Endometrial microvascular endothelial cells (primary cell): Measurements from ENCODE around the gene CD300LF. TPM values are rescaled to one million over a fixed set of nuclear protein-coding genes. Genes with fewer than 3 reads are reported as not detected.

Experiments
- in situ Hi-C: cut with HindIII; loops from 2 replicates; pipeline ENCODE4 v1.10.0; 2017; ENCODE audit warnings: low sequenced_read_pairs, low pct_unique_long_range_greater_than_20kb; ENCODE audit errors: inconsistent ontology term
- total RNA-seq: library from RNA; depleted of rRNA; stranded (reverse); fragments of >200 nt; gene quantifications from one replicate; pipeline ENCODE4 v1.2.3, GENCODE V29; 2015; ENCODE audit errors: inconsistent ontology term

CD300LF gene
- not detected for total RNA-seq

GRCh38 chr17:74712756-74713155 is at the start of gene CD300LF:
TSS of gene CD300LF (minus strand) at chr17:74712923. CDS start at chr17:74712866, 57 bp downstream.
- in situ Hi-C loops = no loop called here

- in situ Hi-C loops = no loop called here
Observed at GRCh38 chr17:74761931-74762330, 49.2 kb upstream of the CD300LF start.

- in situ Hi-C loops = no loop called here
Observed at GRCh38 chr17:74761419-74761818, 48.7 kb upstream of the CD300LF start.

GRCh38 chr17:74760404-74761105 is 47.8 kb upstream of the CD300LF start:
- in situ Hi-C loops = no loop called here

- in situ Hi-C loops = no loop called here
Observed at GRCh38 chr17:74759941-74760340, 47.2 kb upstream of the CD300LF start.

- in situ Hi-C loops = no loop called here
Observed at GRCh38 chr17:74759243-74759801, 46.6 kb upstream of the CD300LF start.

GRCh38 chr17:74758848-74759168 is 46.1 kb upstream of the CD300LF start:
- in situ Hi-C loops = no loop called here

GRCh38 chr17:74757931-74758847 is 45.5 kb upstream of the CD300LF start:
- in situ Hi-C loops = no loop called here

GRCh38 chr17:74757502-74757901 is 44.8 kb upstream of the CD300LF start:
- in situ Hi-C loops = no loop called here

- in situ Hi-C loops = no loop called here
Observed at GRCh38 chr17:74756891-74757290, 44.2 kb upstream of the CD300LF start.

- in situ Hi-C loops = no loop called here
Observed at GRCh38 chr17:74755533-74755932, 42.8 kb upstream of the CD300LF start.

- in situ Hi-C loops = no loop called here
Observed at GRCh38 chr17:74754832-74755231, 42.1 kb upstream of the CD300LF start.

GRCh38 chr17:74752822-74753401 is 40.2 kb upstream of the CD300LF start:
- in situ Hi-C loops = no loop called here

GRCh38 chr17:74752415-74752814 is 39.7 kb upstream of the CD300LF start:
- in situ Hi-C loops = no loop called here

- in situ Hi-C loops = no loop called here
Observed at GRCh38 chr17:74750327-74751069, 37.8 kb upstream of the CD300LF start.

- in situ Hi-C loops = no loop called here
Observed at GRCh38 chr17:74750039-74750326, 37.3 kb upstream of the CD300LF start.

- in situ Hi-C loops = no loop called here
Observed at GRCh38 chr17:74749279-74750038, 36.7 kb upstream of the CD300LF start.

GRCh38 chr17:74748529-74749278 is 36.0 kb upstream of the CD300LF start, which contains the start of gene NHERF1:
TSS of gene NHERF1 (plus strand) at chr17:74748628. CDS start at chr17:74748847, 219 bp downstream.
- in situ Hi-C loops = no loop called here
